ENCODE measurements around the gene EREG. TPM values are rescaled to one million over a fixed set of nuclear protein-coding genes. Genes with fewer than 3 reads are reported as not detected.

EREG gene
- total and polyA plus RNA-seq, 12 donors = 0.08 to 1.4 (median 0.30) TPM; not detected in 8

GRCh38 chr4:74433541-74434172 is 68.7 kb downstream of the EREG start:
- Histone ChIP-seq H3K4me1 (replicated peaks in 1 of 2) (no peaks in the 10 kb centered on the region), H3K27ac (no peak overlapping the region), H3K27me3 (no peaks in the 10 kb centered on the region), H3K4me3 (no peak overlapping the region), H3K9me3 (replicated peaks in 1 of 3) (no peaks in the 10 kb centered on the region), H3K36me3 (replicated peaks in 1 of 2) (no peaks in the 10 kb centered on the region)
- 65 to 77% (median 71%) methylated on average over 7 of the region's 7 CpGs for WGBS, 4 donors
- DNase-seq = no peak
- intact Hi-C loops (cut with DNase I) = no loop called here
- no peak for TF ChIP-seq POLR2A (IDR thresholded peaks at IDR 0.05)
- TF ChIP-seq, protein P1, sequence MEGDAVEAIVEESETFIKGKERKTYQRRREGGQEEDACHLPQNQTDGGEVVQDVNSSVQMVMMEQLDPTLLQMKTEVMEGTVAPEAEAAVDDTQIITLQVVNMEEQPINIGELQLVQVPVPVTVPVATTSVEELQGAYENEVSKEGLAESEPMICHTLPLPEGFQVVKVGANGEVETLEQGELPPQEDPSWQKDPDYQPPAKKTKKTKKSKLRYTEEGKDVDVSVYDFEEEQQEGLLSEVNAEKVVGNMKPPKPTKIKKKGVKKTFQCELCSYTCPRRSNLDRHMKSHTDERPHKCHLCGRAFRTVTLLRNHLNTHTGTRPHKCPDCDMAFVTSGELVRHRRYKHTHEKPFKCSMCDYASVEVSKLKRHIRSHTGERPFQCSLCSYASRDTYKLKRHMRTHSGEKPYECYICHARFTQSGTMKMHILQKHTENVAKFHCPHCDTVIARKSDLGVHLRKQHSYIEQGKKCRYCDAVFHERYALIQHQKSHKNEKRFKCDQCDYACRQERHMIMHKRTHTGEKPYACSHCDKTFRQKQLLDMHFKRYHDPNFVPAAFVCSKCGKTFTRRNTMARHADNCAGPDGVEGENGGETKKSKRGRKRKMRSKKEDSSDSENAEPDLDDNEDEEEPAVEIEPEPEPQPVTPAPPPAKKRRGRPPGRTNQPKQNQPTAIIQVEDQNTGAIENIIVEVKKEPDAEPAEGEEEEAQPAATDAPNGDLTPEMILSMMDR (IDR thresholded peaks at IDR 0.05) = no peak

DNA sequence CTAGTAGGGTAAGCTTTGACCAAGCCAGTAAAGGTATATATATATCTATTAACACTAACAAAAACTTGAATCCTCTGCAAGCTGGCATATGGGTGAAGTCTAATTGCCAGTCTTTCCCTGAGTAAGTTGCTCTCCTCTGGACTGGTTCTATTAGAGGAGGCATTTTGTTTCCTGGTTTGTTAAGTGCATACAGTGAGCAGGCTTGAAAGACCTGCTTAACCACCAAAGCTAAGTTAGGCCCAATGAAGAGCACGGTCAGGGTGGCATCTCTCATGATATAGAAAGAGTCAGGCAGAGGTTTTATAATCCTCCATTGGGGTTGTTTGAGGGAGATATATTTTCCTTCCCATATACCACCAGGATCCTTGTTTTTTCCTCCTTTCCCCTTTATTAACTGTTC is 70.4 kb downstream of the EREG start:
- no peaks in the 10 kb centered on the region for H3K4me1 ChIP-seq (replicated peaks in 1 of 2)

DNA sequence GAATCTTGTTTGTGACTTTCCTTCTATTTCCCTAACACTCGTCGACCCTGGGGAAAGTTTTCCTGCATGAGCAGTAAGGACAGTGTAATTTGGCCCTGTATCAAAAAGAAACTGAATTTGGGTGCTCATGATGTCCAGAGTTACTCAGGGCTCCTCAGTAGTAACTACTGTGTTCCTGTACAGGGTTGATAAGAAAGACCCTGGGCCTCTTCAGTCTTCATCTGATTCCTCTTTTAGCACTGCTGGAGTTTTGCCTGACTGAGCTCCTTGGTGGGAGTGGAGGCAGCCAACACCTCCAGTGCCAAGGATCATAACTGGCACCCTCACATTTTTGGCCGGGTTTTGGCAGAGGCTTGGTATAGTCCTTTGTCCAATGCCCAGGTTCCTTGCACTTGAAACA is 72.9 kb downstream of the EREG start:
- WGBS, 4 donors = 79 to 94% (median 83%) methylated on average over 3 of the region's 3 CpGs
- no peaks in the 10 kb centered on the region for H3K9me3 ChIP-seq (replicated peaks in 1 of 3)
- H3K4me3 ChIP-seq = no peak overlapping the region
- DNase-seq = no peak
- no peaks in the 10 kb centered on the region for H3K27me3 ChIP-seq
- H3K36me3 ChIP-seq (replicated peaks in 1 of 2) = no peaks in the 10 kb centered on the region
- TF ChIP-seq, protein P1 (IDR thresholded peaks at IDR 0.05) = no peak
- TF ChIP-seq POLR2A (IDR thresholded peaks at IDR 0.05) = no peak
- no peaks in the 10 kb centered on the region for H3K4me1 ChIP-seq (replicated peaks in 1 of 2)
- no peak overlapping the region for H3K27ac ChIP-seq
- intact Hi-C loops (cut with DNase I) = no loop called here

More for the DNA sequence above, 70.4 kb downstream of the EREG start:
- Histone ChIP-seq H3K36me3 (replicated peaks in 1 of 2) (no peaks in the 10 kb centered on the region), H3K27me3 (no peaks in the 10 kb centered on the region), H3K27ac (no peak overlapping the region), H3K9me3 (replicated peaks in 1 of 3) (no peaks in the 10 kb centered on the region), H3K4me3 (no peak overlapping the region)
- TF ChIP-seq POLR2A (IDR thresholded peaks at IDR 0.05) = no peak
- TF ChIP-seq, protein P1 (IDR thresholded peaks at IDR 0.05) = no peak
- DNase-seq = no peak
- intact Hi-C loops (cut with DNase I) = no loop called here
- 85 to 94% (median 89%) methylated on average over 1 of the region's 1 CpG for WGBS, 4 donors

Other genes with a start within 250 kb of the EREG start
- 10 to 100 TPM; 13.2 to 38.2 (median 16.2) TPM for gene MTHFD2L, start 207.0 kb upstream of the EREG start, total RNA-seq
- gene MTHFD2L, start 207.0 kb upstream of the EREG start, polyA plus RNA-seq = 10 to 100 TPM in 2 of 3 donors, 1 to 10 TPM in 1; 9.8 to 25.9 (median 10.3) TPM
- under 1 TPM in 2 of 9 donors, not detected in 7; 0.44 to 0.46 TPM for gene EPGN, start 56.7 kb upstream of the EREG start, total RNA-seq
- under 1 TPM in 1 of 3 donors, not detected in 2; 0.07 TPM for gene EPGN, start 56.7 kb upstream of the EREG start, polyA plus RNA-seq
- gene AREG, start 80.0 kb downstream of the EREG start, total RNA-seq = 1 to 10 TPM in 3 of 9 donors, under 1 TPM in 3, not detected in 3; 0.42 to 4.8 (median 1.5) TPM
- 1 to 10 TPM in 1 of 3 donors, under 1 TPM in 2; 0.32 to 4.5 (median 0.98) TPM for gene AREG, start 80.0 kb downstream of the EREG start, polyA plus RNA-seq